Thymus (tissue), 14 donors: ENCODE results near the gene FGF18. TPM values are rescaled to one million over a fixed set of nuclear protein-coding genes. Genes with fewer than 3 reads are reported as not detected.
"Not testable (repeated sequence)": the region's sequence is repeated elsewhere in the genome, so short reads cannot be mapped to it uniquely, and the experiment has no call there.

Experiments used
- DNase-seq, 9 donors: peaks; one replicate each; pipeline ENCODE4 v3.0.0-alpha.2; 2013; ENCODE audit warnings: low spot score in 9 of 9, low read depth in 6 of 9, missing footprints in 1 of 9
- H3K27ac ChIP-seq, 2 donors: one replicate each; pipeline ENCODE4 v1.5.1; 2013; ENCODE audit warnings: control low read depth in 1 of 2, low read depth in 1 of 2, low read length in 1 of 2, mild to moderate bottlenecking in 1 of 2, moderate library complexity in 1 of 2
- H3K27me3 ChIP-seq, 2 donors: one replicate each; pipeline ENCODE4 v1.5.1; 2013; ENCODE audit warnings: low read length in 1 of 2; ENCODE audit not compliant: control insufficient read depth in 2 of 2, insufficient read depth in 1 of 2
- H3K36me3 ChIP-seq, 2 donors: one replicate each; pipeline ENCODE4 v1.5.1; 2013; ENCODE audit warnings: low read length in 1 of 2, mild to moderate bottlenecking in 1 of 2, moderate library complexity in 1 of 2; ENCODE audit not compliant: control insufficient read depth in 2 of 2, insufficient read depth in 2 of 2
- H3K4me1 ChIP-seq, 2 donors: one replicate each; pipeline ENCODE4 v1.5.1; 2013; ENCODE audit warnings: low read length in 2 of 2; ENCODE audit not compliant: control insufficient read depth in 2 of 2, insufficient read depth in 2 of 2
- H3K4me3 ChIP-seq, 2 donors: one replicate each; pipeline ENCODE4 v1.5.1; 2013; ENCODE audit warnings: low read length in 2 of 2, control low read depth in 1 of 2, mild to moderate bottlenecking in 1 of 2
- H3K9me3 ChIP-seq, 2 donors: one replicate each; pipeline ENCODE4 v1.5.1; 2013; ENCODE audit warnings: low read length in 1 of 2, mild to moderate bottlenecking in 1 of 2; ENCODE audit not compliant: control insufficient read depth in 2 of 2, insufficient read depth in 1 of 2
- WGBS: extraction: QIAGEN DNeasy Blood & Tissue Kit; methylation state at CpG from one replicate; pipeline ENCODE4 v1.1.7; 2013; 5-methylcytosine and 5-hydroxymethylcytosine counted together
- long read RNA-seq, 10 donors: transcript quantifications; one replicate each; lab custom pipeline, GENCODE V29; 2026
- polyA plus RNA-seq: library from polyadenylated mRNA; stranded (reverse); fragments of 200-250 nt; gene quantifications from one replicate; pipeline ENCODE4 v1.2.3, GENCODE V29; 2013
- total RNA-seq: library from RNA; stranded (reverse); fragments of 120-200 nt; gene quantifications from one replicate; pipeline ENCODE4 v1.2.4, GENCODE V29; 2013
- donor health status: healthy.

Gene FGF18, protein sequence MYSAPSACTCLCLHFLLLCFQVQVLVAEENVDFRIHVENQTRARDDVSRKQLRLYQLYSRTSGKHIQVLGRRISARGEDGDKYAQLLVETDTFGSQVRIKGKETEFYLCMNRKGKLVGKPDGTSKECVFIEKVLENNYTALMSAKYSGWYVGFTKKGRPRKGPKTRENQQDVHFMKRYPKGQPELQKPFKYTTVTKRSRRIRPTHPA
- total RNA-seq (0.80 TPM), polyA plus RNA-seq (0.82 TPM)
- long read RNA-seq, donor 1, partial matches to known transcripts, result 0 of 1 reads
- long read RNA-seq, donor 1, other reads (novel, unspliced or antisense), result 0 of 1 reads
- long read RNA-seq, donor 2, result 0 reads
- long read RNA-seq, donor 3, result 0 reads
- long read RNA-seq, donor 4, result 0 reads
- long read RNA-seq, donor 5, partial matches to known transcripts, result 0 of 2 reads
- long read RNA-seq, donor 5, other reads (novel, unspliced or antisense), result 0 of 2 reads
- long read RNA-seq, donor 6, partial matches to known transcripts, result 0 of 1 reads
- long read RNA-seq, donor 6, other reads (novel, unspliced or antisense), result 0 of 1 reads
- long read RNA-seq, donor 7, partial matches to known transcripts, result 0 of 2 reads
- long read RNA-seq, donor 7, other reads (novel, unspliced or antisense), result 0 of 2 reads
- long read RNA-seq, donor 8, partial matches to known transcripts, result 0 of 1 reads
- long read RNA-seq, donor 8, other reads (novel, unspliced or antisense), result 0 of 1 reads
- long read RNA-seq, donor 9, result 0 reads
- long read RNA-seq, donor 10, result 0 reads

GRCh38 chr5:171418982-171419687, at the start of gene FGF18:
Gene FGF18 (plus strand): TSS chr5:171419647. CDS start chr5:171420200, 553 bp downstream.
- DNase-seq, result peak in 3 of 9 donors; percentile 11 to 32 (median 21)
- no peak within 1 kb of the TSS for H3K27ac ChIP-seq

GRCh38 chr5:171369898-171370297, 49.5 kb upstream of the FGF18 start:
- no peak for DNase-seq
- no peaks in the 10 kb centered on the region for H3K36me3 ChIP-seq

More at GRCh38 chr5:171418982-171419687, at the start of gene FGF18:
- Histone ChIP-seq H3K4me3 (peak within 1 kb of the TSS; percentile 24 to 43), H3K4me1 (peaks cover 0 to 18% of the 10 kb centered on the region in 2 donors), H3K36me3 (peaks cover 0 to 5% of the 10 kb centered on the region in 2 donors), H3K27me3 (peaks cover 26 to 48% of the 10 kb centered on the region in 2 donors), H3K9me3 (peaks cover 0 to 9% of the 10 kb centered on the region in 2 donors)
- under 1% methylated on average over 74 of the region's 74 CpGs for WGBS

DNA sequence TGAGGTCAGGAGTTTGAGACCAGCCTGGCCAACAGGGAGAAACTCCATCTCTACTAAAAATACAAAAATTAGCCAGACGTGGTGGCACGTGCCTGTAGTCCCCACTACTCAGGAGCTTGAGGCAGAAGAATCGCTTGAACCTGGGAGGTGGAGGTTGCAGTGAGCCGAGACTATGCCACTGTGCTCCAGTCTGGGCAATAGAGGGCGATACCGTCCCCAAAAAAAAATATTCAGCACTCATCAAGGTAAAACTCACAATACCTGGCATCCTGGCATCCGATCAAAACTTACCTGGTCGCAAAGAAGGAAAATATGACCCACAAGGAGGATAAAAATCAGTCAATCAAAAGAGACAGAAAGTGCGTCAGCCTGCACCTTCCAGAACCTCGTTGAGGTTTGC, 48.6 kb upstream of the FGF18 start:
- H3K36me3 ChIP-seq, H3K27me3 ChIP-seq, DNase-seq, H3K4me3 ChIP-seq, H3K9me3 ChIP-seq, H3K27ac ChIP-seq, H3K4me1 ChIP-seq: not testable (repeated sequence)
- WGBS, result 63% methylated on average over 10 of the region's 10 CpGs

More at GRCh38 chr5:171369898-171370297, 49.5 kb upstream of the FGF18 start:
- WGBS, result 98% methylated on average over 4 of the region's 4 CpGs
- H3K4me3 ChIP-seq, result no peak overlapping the region
- H3K27me3 ChIP-seq, result peaks cover 0 to 6% of the 10 kb centered on the region in 2 donors
- no peak overlapping the region for H3K27ac ChIP-seq
- no peaks in the 10 kb centered on the region for H3K4me1 ChIP-seq
- H3K9me3 ChIP-seq, result no peaks in the 10 kb centered on the region

DNA sequence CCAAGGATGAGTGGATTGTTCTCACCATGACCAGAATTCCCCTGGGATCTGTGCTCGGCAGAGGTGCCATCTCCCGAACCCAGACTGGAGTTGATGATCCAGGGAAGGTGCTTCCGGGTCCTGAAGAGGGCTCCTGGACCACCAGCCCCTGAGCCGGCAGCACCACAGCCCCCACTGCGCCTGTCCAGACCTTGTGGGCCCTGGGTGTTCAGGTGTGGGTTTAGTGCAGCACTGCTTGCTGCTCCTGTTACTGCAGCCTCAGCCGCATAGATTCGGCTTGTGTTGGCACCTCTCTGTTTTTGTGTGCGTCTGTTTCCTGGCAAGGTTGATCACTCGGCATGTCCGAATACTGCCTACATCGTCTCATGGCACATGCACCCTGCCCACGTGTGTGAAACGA, 48.1 kb upstream of the FGF18 start:
- H3K4me1 ChIP-seq, result no peaks in the 10 kb centered on the region
- peaks cover 0 to 6% of the 10 kb centered on the region in 2 donors for H3K27me3 ChIP-seq
- WGBS, result 95% methylated on average over 13 of the region's 13 CpGs
- no peak for DNase-seq
- H3K9me3 ChIP-seq, result no peaks in the 10 kb centered on the region
- no peaks in the 10 kb centered on the region for H3K36me3 ChIP-seq
- H3K4me3 ChIP-seq, result no peak overlapping the region
- no peak overlapping the region for H3K27ac ChIP-seq

DNA sequence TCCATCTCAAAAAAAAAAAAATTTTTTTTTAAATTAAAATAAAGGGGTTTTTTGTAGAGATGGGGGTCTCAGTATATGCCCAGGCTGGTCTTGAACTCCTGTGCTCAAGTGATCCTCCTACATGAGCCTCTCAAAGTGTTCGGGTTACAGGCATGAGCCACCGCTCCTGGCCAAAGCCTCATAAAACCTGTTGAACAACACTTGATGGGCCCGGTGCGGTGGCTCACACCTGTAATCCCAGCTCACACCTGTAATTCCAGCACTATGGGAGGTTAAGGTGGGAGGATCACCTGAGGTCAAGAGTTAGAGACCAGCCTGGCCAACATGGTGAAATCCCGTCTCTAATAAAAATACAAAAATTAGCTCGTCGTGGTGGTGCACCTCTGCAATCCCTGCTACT, 39.5 kb upstream of the FGF18 start:
- no peak for DNase-seq
- Histone ChIP-seq H3K9me3 (no peaks in the 10 kb centered on the region), H3K36me3 (no peaks in the 10 kb centered on the region), H3K4me1 (no peaks in the 10 kb centered on the region), H3K27ac (no peak overlapping the region), H3K4me3 (no peak overlapping the region), H3K27me3 (no peaks in the 10 kb centered on the region)
- 97% methylated on average over 7 of the region's 7 CpGs for WGBS

DNA sequence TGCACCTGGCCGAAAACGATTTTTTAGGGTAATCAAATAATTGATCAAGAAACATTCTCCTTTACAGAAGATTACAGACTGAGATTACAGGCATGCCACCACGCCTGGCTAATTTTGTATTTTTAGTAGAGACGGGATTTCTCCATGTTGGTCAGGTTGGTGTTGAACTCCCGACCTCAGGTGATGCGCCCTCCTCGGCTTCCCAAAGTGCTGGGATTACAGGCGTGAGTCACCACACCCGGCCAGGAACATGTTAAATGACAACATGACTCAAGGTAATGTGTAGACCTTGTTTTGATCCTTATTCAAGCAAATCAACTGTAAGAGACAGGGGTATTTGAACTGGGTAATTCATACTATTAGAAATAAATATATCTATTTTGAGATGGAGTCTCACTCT, 35.0 kb upstream of the FGF18 start:
- H3K9me3 ChIP-seq, DNase-seq, H3K27ac ChIP-seq, H3K4me3 ChIP-seq, H3K36me3 ChIP-seq, H3K4me1 ChIP-seq, H3K27me3 ChIP-seq: not testable (repeated sequence)
- WGBS, result 96% methylated on average over 9 of the region's 9 CpGs

GRCh38 chr5:171384999-171385398, 34.4 kb upstream of the FGF18 start:
- WGBS, result 96% methylated on average over 3 of the region's 3 CpGs
- DNase-seq, H3K27me3 ChIP-seq, H3K4me3 ChIP-seq, H3K27ac ChIP-seq, H3K4me1 ChIP-seq, H3K36me3 ChIP-seq, H3K9me3 ChIP-seq: not testable (repeated sequence)

DNA sequence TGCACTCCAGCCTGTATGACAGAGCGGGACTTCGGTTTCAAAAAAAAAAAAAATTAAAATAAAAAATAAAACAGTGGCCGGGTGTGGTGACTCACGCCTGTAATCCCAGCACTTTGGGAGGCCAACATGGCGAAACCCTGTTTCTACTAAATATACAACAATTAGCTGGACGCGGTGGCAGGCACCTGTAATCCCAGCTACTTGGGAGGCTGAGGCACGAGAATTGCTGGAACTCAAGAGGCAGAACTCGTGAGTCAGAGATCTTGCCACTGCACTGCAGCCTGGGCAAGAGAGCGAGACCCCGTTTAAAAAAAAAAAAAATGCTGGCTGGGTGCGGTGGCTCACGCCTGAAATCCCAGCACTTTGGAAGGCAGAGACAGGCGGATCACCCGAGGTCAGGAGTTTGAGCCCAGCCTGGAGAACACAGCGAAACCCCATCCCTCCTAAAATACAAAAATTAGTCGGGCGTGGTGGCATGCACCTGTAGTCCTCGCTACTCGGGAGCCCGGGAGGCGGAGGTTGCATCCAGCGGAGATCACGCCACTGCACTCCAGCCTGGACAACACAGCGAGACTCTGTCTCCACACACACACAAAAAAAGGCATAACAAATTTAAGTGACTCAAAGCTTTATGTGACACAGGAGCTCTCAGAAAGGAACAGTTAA, 33.3 kb upstream of the FGF18 start:
- Histone ChIP-seq H3K27me3 (no peaks in the 10 kb centered on the region), H3K4me1 (peaks cover 2 to 12% of the 10 kb centered on the region in 2 donors), H3K9me3 (peaks cover 0 to 7% of the 10 kb centered on the region in 2 donors), H3K36me3 (peaks cover 0 to 11% of the 10 kb centered on the region in 2 donors), H3K27ac (no peak overlapping the region), H3K4me3 (no peak overlapping the region)
- DNase-seq, result peak in 1 of 9 donors; percentile 6
- WGBS, result 98% methylated on average over 25 of the region's 25 CpGs
